ENCODE data around the gene SH3BP1. TPM values are rescaled to one million over a fixed set of nuclear protein-coding genes. Genes with fewer than 3 reads are reported as not detected.

SH3BP1 gene
- polyA plus RNA-seq, 1 experiment = 5.8 TPM

- ChIA-PET POLR2A (interaction anchor here (1.1 to 1.4 kb wide), 2 partner anchors 14 to 20 kb away, joined by 5 to 10 read pairs; partner anchors contain the start of gene LGALS1), CTCF (interaction anchor here (0.7 to 9.5 kb wide), 15 partner anchors 10 to 205 kb away, joined by 3 to 133 read pairs (median 6); partner anchors contain the start of genes LGALS1 and NOL12)
Observed at GRCh38 chr22:37660709-37661045, 21.2 kb downstream of the SH3BP1 start.

GRCh38 chr22:37661160-37661924, 21.9 kb downstream of the SH3BP1 start:
- CTCF ChIA-PET = interaction anchor here (0.6 to 9.5 kb wide), 19 partner anchors 9 to 205 kb away, joined by 3 to 133 read pairs (median 6); partner anchors contain the start of genes GCAT, LGALS1 and NOL12
- DNase-seq (ENCODE audit: low read depth) = no peak
- POLR2A ChIA-PET = interaction anchor here (1.1 to 1.4 kb wide), 2 partner anchors 14 to 19 kb away, joined by 5 to 10 read pairs; partner anchors contain the start of gene LGALS1
- no peaks in the 10 kb centered on the region for H3K27me3 ChIP-seq (ENCODE audit: control insufficient read depth, insufficient read depth, low read length)
- H3K36me3 ChIP-seq (ENCODE audit: control insufficient read depth, insufficient read depth, low read length) = peaks cover 1% of the 10 kb centered on the region; the same call in 1 of the 2 replicates
- no peak overlapping the region for H3K4me3 ChIP-seq (ENCODE audit: low read depth, low read length)
- TF ChIP-seq CTCF (IDR thresholded peaks at IDR 0.05; ENCODE audit: insufficient read depth, low read depth, low read length) = peak; percentile 55

More at GRCh38 chr22:37660709-37661045, 21.2 kb downstream of the SH3BP1 start:
- Histone ChIP-seq H3K4me3 (ENCODE audit: low read depth, low read length) (no peak overlapping the region), H3K36me3 (ENCODE audit: control insufficient read depth, insufficient read depth, low read length) (peaks cover 1% of the 10 kb centered on the region; the same call in 1 of the 2 replicates), H3K27me3 (ENCODE audit: control insufficient read depth, insufficient read depth, low read length) (no peaks in the 10 kb centered on the region)
- DNase-seq (ENCODE audit: low read depth) = no peak
- no peak for TF ChIP-seq CTCF (IDR thresholded peaks at IDR 0.05; ENCODE audit: insufficient read depth, low read depth, low read length)

- no peaks in the 10 kb centered on the region for H3K27me3 ChIP-seq (ENCODE audit: control insufficient read depth, insufficient read depth, low read length)
- TF ChIP-seq CTCF (IDR thresholded peaks at IDR 0.05; ENCODE audit: insufficient read depth, low read depth, low read length) = no peak
- POLR2A ChIA-PET = interaction anchor here (1.4 kb wide), 1 partner anchor 18 kb away, joined by 5 read pairs; no protein-coding TSS in a partner anchor
- H3K4me3 ChIP-seq (ENCODE audit: low read depth, low read length) = no peak overlapping the region
- H3K36me3 ChIP-seq (ENCODE audit: control insufficient read depth, insufficient read depth, low read length) = peaks cover 1% of the 10 kb centered on the region; the same call in 1 of the 2 replicates
- CTCF ChIA-PET = interaction anchor here (1.1 to 9.5 kb wide), 13 partner anchors 8 to 204 kb away, joined by 3 to 133 read pairs (median 6); partner anchors contain the start of genes GCAT, LGALS1 and NOL12
- no peak for DNase-seq (ENCODE audit: low read depth)
Observed at GRCh38 chr22:37662039-37662438, 22.6 kb downstream of the SH3BP1 start.

- H3K36me3 ChIP-seq (ENCODE audit: control insufficient read depth, insufficient read depth, low read length) = peaks cover 1% of the 10 kb centered on the region; the same call in 1 of the 2 replicates
- POLR2A ChIA-PET = interaction anchor here (0.6 kb wide), 1 partner anchor 89 kb away, joined by 9 read pairs; no protein-coding TSS in a partner anchor
- H3K27me3 ChIP-seq (ENCODE audit: control insufficient read depth, insufficient read depth, low read length) = no peaks in the 10 kb centered on the region
- no peak overlapping the region for H3K4me3 ChIP-seq (ENCODE audit: low read depth, low read length)
- CTCF ChIA-PET = interaction anchor here (0.6 to 8.8 kb wide), 4 partner anchors 17 to 21 kb away, joined by 3 to 133 read pairs (median 6); partner anchors contain the start of gene NOL12
- no peak for TF ChIP-seq CTCF (IDR thresholded peaks at IDR 0.05; ENCODE audit: insufficient read depth, low read depth, low read length)
- no peak for DNase-seq (ENCODE audit: low read depth)
Observed at GRCh38 chr22:37663521-37664140, 24.2 kb downstream of the SH3BP1 start.
